NCI-H748 treated with DMSO at 0.1 percent for 48 hours (cell line): Measurements from ENCODE around the gene MAGIX.

Experiments used
- DNase-seq: peaks from one replicate; lab custom pipeline; 2025; lab: John Stamatoyannopoulos, UW

The MAGIX gene

DNA sequence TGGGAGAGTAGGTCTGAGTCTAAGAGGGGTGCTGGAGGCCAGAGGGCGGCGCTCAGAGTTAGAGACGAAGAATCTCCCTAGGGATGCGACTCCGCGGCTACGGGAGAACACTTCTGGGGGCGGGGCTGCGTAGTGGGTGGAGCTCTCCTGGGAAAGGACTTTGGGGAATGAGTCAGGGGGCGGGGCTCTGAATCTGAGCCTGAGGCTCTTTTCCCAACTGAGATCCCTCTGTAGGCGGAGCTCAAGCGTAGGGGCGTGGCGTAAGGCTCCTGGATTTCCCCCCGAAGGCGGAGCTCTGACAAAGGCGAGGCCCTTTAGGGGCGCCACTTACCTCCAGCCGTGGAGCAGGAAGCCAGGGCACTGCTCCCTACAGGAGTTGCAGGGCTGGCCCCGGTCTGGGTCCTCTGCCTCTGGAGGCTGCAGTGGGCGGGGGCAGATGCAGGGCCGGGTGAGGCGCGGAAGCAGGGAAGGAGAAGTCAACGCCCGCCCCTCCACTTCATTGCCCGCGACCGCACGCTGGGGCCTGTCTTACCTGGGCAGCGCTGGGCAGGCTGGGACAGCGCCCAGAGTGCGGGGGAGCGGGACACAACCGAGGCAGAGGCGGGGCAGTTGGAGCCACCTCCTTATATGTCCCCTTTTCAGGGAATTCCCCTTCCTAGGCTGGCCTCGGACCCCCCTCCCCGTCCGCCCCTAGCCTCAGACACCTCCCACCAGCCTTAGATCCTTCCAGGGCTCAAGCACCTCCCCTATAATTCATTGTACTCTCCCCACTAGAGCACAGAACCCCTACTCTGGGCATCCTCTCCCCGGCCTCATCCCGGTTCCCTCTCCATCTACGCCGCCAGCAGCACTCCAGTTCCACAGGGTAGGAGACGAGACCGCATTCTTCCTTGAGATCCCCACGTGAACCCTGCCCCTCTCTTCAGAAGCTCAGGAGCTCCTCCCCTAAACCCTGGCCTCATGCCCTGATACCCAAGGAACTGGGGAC is 22.0 kb downstream of the MAGIX start:
- peak; percentile 88 for DNase-seq

DNA sequence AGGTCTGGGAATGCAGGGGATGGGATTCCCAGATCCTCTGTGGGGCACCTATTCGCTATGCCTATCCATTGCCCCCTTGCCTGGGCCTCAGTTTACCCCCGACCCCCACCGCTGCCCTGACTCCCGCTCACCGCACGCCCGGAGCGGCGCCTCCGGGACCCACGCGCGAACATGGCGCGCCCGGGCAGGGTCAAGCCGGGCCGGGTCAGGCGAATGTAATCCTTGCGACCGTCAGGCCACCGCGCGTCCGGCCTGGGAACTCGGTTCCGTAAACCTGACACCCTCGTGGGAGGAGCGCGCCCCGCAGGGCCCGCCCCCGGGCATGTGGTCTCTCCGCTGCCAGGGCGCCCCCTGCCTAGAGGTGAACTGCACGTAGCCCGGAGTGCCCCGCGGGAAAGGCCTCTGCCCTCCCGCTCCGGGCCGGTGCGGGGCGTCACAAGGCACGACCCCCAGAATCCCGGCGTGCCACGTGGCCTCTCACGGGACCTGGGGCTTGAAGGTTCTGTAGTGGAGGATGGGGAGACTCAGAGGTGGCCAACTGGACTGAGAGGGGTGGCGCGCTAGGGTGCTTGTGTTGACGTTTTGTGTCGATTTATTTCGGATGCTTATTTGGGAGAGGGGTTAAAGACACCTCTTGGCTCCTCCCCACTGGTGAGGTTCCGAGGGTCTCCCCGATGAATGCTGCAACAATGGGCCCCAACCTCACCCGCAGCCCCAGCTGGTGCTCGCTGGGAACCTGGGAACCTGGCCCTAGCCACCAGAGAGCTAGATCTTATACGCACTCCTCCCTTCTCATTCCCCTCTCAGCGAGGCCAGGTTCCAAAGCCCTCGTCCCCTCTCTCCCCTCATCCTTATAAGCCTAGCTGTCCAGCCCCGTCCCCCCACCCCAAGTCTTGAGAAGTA is 23.8 kb downstream of the MAGIX start, which contains the start of gene PRICKLE3:
Gene PRICKLE3 (minus strand): TSS at position 249 of the 903 bp plus-strand sequence. CDS start 76 bp downstream, at position 173.
- DNase-seq: peak; percentile 20

DNA sequence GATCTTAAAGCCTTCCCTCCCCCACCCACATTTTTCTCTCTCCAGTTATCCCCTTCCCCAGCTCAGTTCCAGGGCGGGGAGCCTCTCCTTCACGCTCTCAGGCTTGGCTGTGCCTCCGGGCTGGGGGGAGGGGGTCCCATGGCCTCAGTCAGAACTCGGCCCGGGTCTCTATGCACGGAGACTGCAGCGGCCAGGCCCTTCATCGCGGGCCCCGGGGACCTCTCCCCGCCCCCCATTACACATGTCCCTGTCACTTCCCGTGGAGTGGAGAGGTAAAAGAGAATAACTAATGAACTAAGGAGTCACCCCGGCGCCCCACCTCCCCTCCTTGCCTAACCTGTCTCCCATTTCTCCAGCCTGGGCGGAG is 24.5 kb downstream of the MAGIX start:
- DNase-seq: no peak

DNA sequence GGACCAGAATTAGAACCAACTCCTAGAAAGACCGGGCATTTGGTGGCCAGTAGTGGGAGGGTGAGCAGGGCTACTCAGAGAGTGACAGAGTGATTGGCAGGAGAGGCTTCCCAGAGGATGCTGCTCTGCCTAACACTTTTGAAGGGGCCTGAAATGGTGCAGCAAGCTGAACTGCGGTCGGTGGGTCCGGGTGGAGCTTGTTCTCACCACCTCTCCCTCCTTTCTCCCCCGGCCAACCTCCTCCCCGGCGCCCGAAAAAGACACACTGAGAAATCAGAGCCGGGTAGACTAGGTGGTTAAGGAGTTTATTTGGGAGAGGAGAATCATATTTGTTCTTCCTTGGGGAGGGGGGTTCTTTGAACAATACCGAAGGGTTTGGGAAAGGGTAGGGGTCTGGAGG is 25.0 kb downstream of the MAGIX start:
- no peak for DNase-seq

DNA sequence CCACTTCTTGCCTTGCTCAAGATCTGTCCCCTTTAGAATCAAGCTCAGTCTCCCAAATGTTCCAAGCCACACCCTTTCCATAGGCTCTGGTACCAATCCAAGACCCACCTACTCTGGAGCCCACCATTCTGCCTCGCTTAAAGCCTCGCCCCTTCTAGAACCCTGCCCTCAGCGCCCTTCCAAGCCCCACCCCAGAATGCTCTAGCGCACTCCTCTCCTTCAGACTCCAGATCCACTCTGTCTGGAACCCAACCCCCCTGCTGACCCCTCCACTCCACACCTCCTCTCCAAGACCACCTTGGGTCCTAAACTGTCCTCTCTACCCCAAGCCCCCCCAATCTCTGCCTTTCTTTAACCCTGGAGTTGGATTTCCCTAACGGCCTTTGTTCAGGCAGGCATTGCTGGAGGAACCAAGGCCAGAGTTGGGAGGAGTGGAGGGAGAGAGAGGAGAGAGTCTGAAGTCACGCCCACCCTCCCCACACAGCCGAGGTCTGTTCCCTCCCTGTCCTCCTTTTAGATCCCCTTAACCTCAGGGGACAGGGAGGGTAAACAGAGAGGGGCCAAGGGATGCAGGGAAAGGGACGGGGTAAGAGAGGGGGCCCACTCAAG is 26.0 kb downstream of the MAGIX start:
- DNase-seq: no peak

DNA sequence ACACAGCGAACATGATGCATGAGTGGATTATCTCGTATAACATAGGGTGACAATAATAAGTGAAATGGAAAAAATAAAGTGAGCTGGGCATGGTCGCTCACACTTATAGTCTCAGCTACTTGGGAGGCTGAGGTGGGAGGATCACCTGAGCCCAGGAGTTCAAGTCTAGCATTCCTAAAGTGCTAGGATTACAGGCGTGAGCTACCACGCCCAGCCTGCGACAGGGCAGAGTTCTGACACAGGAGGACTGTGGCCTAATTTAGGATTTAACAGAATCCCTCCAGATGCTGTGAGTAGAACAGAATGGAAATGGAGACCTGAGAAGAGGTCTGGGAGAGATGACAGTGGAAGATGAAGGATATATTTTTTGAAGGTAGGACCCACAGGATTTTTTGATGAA is 27.0 kb downstream of the MAGIX start:
- DNase-seq: no peak

DNA sequence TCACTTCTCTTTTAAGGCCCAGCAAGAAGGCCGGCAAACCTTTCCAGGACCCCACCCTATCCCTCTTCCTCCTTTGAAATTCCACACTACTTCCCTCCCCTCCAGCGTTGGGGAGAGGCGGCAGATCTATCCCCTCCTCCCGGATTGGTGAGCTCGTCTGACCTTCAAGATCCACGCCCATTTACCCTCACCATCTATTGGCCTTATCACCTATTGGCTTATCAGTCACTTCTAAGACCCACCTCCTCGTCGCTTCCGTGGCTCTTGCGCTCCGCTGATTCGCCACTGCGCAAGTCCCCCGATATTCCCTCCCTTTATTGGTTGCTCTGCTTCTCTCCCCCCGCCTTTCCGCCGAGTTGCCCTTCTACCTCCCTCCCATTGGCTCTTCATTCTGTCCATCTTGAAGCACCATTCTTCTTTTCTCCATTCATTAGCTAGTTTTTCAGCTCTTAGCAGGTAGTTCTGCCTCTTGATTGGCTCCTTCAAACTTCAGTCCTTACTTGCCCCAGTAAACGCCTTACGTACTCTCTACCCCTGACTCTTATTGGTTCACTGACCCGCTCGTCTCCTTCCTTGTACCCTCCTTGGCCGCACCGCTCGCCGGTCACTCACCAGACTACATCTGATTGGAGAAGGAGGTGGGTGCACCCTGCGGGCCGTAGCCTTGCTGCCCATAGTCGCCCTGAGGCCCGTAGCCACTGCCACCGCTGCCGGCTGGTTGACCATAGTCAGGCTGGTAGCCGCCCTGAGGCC is 28.4 kb downstream of the MAGIX start:
- peak; percentile 97 for DNase-seq

DNA sequence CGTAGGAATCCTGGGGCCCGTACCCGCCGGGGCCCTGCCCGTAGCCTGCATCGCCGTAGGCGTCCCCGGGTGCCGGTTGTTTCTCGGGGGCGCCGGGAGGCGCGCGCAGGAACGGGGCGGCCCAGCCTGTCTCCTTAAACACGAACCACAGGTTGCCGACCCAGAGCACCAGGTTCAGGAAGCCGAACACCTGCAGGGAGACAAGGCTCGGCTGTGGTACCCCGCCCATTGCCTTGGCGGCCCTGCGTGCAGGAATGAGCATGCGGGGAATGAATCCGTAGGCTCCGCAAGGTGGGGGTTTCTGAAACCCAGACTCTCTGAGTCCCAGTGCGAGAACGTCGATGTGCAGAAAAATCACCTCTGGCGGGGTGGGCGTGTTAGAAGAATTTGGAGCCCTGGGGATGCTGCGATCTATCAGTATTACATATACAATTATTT is 29.0 kb downstream of the MAGIX start:
- DNase-seq: no peak

DNA sequence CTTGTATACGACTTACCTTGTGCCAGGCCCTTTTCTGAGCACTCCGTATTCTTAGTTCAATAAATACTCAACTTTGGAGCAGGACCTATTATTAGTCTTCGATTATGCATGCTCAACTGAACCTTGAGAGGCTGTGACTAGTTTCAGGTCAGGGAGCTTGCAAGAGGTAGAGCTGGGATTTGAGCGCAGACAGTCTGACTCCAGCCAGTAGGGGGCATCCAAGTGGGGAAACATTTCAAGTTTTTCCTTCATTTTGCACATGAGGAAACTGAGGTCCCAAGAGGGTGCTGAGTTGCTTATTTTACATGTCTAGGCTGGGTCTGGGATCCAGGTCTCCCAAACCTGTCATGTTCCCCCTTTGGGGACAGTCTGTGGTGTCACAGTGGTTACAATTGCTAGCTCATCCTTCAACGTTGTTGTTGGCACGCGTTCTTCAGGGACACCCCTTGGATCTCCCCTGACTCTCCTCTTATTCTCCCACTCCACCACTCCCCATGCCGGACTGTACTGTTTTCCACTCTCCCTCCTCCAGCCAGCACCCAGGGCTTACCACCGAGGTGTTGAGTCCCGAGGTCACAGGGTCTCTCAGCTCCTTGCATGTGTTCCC is 30.3 kb downstream of the MAGIX start:
- DNase-seq: no peak

DNA sequence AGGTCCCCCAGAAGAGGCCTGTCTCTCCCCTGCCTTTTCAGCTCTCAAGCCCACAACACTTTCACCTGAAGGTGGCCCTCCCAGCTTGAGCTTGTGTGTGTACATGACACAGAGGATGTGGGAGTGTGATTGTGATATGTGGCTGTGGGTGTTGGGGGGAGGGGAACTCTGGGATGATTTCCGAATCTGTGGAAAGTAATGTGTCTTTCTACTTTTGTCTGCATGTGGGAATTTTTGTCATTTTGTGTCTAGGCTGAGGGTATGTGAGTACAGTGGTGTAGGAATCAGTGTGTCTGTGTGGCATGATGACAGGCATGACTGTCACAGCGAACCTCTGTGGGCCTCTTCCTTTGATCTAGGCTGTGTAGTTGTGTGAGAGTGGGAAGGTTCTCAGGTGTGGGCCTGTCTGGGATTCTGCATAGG is 31.0 kb downstream of the MAGIX start:
- no peak for DNase-seq

DNA sequence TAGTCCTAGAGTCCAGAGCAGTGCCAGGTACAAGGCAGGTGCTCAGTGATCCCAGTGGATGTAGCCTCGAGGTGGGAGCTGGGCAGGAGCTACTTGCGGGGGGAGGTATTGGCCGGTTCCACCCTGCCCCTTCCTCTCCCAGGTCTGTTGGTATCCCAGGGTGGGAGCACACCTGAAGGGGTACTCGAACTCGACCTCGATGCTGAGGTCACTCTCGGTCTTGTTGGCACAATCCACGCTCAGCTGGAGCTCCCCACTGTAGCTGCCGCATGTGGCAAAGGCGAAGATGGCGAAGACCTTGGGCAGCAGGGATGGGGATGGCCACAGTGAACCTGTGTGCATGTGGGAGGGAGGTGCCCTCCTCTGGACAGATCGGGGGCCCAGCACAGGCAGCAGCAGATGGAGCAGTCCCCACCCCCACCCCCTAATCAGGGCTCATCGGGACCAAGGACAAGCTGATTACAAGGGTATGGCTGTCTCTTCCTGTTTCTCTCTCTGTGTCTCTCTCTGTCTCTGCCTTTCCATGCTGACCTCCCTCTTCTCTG is 35.1 kb downstream of the MAGIX start:
- no peak for DNase-seq

DNA sequence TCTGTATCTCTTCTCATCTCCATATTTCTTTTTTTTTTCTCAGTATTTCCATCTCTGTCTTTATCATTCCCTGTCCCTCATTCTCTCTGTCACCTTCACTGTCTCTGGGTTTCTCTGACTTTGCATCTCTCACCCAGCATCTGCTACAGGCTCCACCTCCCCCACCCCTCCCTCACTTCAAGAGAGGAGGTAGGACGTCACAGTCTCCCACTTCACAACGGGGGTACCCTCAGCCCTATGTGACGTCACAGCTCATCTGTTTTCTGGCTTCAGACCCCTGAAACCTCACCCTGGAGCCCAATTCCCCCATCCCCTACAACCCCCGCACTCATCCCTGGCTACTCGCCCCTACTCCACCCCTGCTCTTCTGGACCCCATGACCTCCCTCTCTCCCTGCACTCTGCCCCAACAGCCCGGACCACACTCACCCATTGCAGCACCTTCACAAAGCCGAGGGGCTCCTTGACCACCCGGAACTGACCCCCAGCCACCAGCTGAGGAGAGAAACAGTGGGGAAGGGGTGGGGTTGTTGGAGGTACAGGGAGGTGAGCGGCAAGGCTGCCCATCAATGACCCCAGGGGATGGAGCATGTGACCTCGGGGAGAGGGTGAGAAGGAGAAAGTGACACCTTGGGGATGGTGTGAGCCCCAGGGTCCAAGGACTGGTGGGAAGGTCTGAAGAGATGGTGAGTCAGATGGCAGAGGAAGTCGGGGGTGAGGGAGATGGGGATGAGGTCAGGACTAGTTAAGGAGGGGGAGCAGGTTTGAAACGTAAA is 36.2 kb downstream of the MAGIX start:
- DNase-seq: no peak

DNA sequence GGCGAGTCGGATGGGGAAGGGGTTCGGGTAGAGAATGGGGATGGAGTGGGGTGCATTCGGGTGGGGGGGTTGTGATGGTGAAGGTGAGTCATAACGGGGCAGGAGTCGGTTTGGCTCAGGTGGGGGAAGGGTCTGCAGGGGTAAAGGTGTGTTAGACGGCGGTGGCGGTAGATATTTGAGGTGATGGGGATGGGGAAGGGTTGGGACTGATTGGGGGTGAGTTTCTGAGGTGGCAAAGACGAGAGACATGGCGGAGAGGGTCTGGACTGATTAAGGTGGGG is 36.7 kb downstream of the MAGIX start:
- DNase-seq: no peak

DNA sequence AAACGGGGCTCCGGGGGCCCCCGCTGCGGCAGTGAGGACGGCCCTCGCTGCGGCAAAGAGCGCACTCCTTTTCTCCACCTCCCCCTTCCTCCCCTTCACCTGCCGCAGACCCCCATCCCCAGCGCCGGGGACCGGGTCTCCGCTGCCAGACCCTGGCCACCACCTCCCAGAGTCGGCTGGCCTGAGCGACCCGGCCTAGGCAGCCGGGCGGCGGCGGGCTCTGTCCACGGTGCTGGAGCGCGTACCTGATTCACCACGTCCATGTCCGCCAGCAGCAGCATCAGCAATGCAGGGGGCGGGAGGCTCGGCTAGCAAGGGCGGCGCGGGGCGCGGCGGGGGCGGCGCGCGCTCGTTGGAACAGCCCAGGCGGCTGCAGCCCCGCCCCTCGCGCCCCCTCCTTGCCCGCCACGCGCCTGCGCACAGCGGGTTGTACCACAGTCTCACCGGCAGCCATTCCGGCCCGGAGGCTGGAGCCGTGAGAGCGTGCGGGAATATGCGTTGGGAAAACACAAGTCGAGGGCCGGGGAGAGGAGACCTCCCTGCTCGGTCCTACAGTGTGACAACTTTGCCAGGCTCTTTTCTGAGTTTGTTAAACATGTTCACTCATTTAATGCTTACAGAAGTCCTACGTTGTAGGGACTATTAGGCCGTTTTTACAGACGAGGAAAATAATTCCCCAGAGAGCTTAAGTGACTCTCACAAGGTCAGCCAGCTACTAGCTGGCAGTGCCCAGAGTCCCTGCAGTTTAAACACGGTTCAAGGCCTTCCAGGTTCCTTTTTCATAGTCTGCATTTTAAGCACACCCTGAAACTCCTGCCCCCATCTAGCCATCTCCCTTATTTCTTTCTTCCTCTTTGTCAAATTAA is 37.6 kb downstream of the MAGIX start, which contains the start of gene SYP:
Gene SYP (minus strand): TSS at position 288 of the 866 bp plus-strand sequence. CDS start 7 bp downstream, at position 281.
- peak; percentile 53 for DNase-seq

DNA sequence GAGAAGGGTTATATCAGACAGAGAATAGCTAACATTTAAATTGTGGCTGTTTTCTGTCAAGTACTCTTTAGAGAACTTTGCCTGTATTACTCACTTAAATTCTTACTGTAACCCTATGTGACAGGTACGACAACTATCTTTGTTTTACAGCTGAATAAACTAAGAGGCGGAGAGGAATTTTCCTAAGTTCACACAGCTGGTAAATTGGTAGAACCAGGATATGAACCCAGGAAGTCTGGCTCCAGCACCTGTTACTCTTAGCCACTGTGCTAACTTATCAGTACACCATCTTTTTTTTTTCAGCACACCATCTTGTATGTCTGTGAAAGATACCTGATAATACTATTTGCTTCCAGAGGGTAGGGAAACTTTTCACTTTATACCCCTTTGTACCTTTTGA is 39.5 kb downstream of the MAGIX start:
- DNase-seq: no peak

DNA sequence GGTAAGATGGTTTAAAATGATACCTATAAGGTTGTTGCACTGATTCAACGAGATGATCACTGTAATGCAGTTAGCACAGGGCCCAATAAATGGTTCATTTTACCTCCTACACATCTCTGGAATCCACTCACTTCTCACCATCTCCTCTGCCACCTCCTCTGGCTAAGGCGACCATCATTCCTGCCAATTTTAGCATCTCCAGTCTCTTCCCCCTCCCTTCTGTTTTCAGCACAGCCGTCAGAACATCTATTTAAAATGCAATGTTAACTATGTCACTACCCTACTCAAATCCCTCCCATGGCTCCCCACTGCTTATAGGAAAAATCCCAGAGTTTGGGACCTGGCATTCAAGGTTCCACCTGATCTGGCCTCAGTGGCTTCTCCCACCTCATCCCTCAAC is 41.0 kb downstream of the MAGIX start:
- DNase-seq: no peak

DNA sequence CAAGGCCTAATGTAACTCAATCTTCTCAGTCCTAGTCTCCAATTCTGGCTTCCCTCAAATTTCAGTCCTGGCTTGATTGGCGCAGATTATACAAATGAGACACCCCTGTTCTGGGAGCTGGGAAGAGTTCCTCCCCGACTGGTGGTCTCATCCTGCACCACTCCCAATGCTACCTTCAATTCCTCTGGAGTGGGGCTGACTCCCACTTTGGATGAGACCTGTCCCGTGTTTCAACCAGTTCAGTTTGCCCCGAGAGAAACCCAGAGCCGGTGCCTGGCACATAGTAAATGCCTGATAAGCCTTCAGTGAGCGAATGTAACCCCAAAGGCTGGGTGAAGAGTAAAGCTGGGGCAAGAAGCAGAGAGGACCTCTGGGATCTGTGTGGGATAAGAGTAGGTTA is 41.5 kb downstream of the MAGIX start:
- DNase-seq: no peak

DNA sequence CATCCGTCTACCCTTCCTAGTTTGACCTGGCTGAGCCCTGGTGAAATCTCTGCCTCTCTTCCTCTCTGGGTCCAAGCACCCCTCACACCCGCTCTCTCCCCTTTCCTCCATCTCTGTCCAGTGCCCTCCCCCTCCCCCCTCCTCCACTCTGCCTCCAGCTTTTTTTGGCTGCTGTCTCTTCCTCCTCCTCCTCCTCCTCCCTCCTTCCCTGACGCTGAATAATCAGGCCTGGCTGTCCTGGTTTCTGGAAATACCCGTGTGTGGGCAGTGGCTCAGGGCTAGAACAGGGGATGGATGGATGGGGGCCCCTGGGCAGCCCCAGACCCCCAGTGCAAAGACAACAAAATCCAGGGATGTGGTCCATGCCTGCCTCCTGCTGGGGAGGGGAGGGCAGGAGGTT is 42.2 kb downstream of the MAGIX start:
- DNase-seq: no peak

DNA sequence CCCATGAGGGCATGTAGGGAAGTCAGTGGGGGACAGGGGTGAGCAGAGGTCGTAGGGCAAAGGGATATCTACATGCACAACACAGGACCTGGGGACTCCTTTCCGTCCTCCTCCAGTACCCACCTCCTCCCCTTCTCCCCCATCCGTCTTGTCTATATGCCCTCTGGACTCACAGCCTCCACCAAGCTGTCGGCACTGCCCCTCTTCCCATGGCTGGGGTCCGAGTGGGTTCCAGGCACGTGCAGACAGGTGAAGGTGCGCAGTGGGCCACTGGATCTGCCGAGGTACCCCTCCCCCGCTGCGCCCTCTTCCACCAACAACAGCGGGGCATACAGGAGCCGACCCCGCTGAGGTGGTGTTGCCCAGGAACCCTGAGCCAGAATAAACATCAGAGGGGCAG is 42.9 kb downstream of the MAGIX start:
- DNase-seq: no peak
